CD4-positive, CD25-positive, alpha-beta regulatory T cell (primary cell): ENCODE measurements around the gene RNU11. TPM values are rescaled to one million over a fixed set of nuclear protein-coding genes. Genes with fewer than 3 reads are reported as not detected.

Source experiments
- ATAC-seq, 2 donors: fragments of 150-1000 bp; cut with Tn5 transposase; one replicate each; pipeline ENCODE4 v1.10.0; 2021; ENCODE audit warnings: low read depth in 2 of 2, moderate number of reproducible peaks in 2 of 2, moderate library complexity in 1 of 2
- DNase-seq, 3 donors: peaks; one replicate each; pipeline versions ENCODE4 v3.0.0 to v3.0.0-alpha.2; 2012 to 2022; ENCODE audit warnings: mixed read lengths in 1 of 3
- H3K27ac ChIP-seq: one replicate; pipeline ENCODE4 v1.7.0; 2013; ENCODE audit warnings: mild to moderate bottlenecking, low read length; ENCODE audit not compliant: insufficient read depth, poor library complexity, severe bottlenecking
- H3K27me3 ChIP-seq: one replicate; pipeline ENCODE4 v1.7.0; 2013; ENCODE audit warnings: low read length; ENCODE audit not compliant: control insufficient read depth, insufficient read depth
- H3K36me3 ChIP-seq: one replicate; pipeline ENCODE4 v1.7.0; 2013; ENCODE audit warnings: mild to moderate bottlenecking, low read length, moderate library complexity; ENCODE audit not compliant: control insufficient read depth, insufficient read depth
- H3K4me1 ChIP-seq: 2 replicates; pipeline ENCODE4 v1.7.0; 2013; ENCODE audit warnings: mild to moderate bottlenecking, low read length; ENCODE audit not compliant: insufficient read depth, control insufficient read depth, poor library complexity, severe bottlenecking
- H3K4me3 ChIP-seq: one replicate; pipeline ENCODE4 v1.7.0; 2013; ENCODE audit warnings: low read depth, mild to moderate bottlenecking, low read length, moderate library complexity
- H3K9me3 ChIP-seq, 2 experiments: 1 replicate in 1 of 2; 2 replicates in 1 of 2; pipeline ENCODE4 v1.7.0; 2013; ENCODE audit warnings: low read length in 2 of 2, mild to moderate bottlenecking in 1 of 2, moderate library complexity in 1 of 2; ENCODE audit not compliant: control insufficient read depth in 2 of 2
- H3K27ac Mint-ChIP-seq, 3 donors: one replicate each; pipeline ENCODE4 v1.8.0; 2020 to 2022; ENCODE audit warnings: mild to moderate bottlenecking in 3 of 3, mixed read lengths in 3 of 3, moderate library complexity in 2 of 3
- H3K27me3 Mint-ChIP-seq: one replicate; pipeline ENCODE4 v1.8.0; 2022; ENCODE audit warnings: mild to moderate bottlenecking, mixed read lengths
- H3K36me3 Mint-ChIP-seq: one replicate; pipeline ENCODE4 v1.8.0; 2020; ENCODE audit warnings: mixed read lengths
- H3K4me1 Mint-ChIP-seq, 4 donors: one replicate each; pipeline ENCODE4 v1.8.0; 2020 to 2022; ENCODE audit warnings: mixed read lengths in 4 of 4, mild to moderate bottlenecking in 1 of 4
- H3K4me3 Mint-ChIP-seq, 4 donors: one replicate each; pipeline ENCODE4 v1.8.0; 2020 to 2022; ENCODE audit warnings: mild to moderate bottlenecking in 4 of 4, mixed read lengths in 4 of 4, moderate library complexity in 3 of 4
- H3K9me3 Mint-ChIP-seq, 7 donors: one replicate each; pipeline ENCODE4 v1.8.0; 2020 to 2022; ENCODE audit warnings: mixed read lengths in 7 of 7, mild to moderate bottlenecking in 3 of 7, moderate library complexity in 2 of 7
- polyA plus RNA-seq, 4 donors: library from polyadenylated mRNA; unstranded; fragments of 300-500 nt; fragmentation: Illumina TruSeq; gene quantifications; one replicate each; pipeline ENCODE4 v1.2.3, GENCODE V29; 2021
- total RNA-seq: library from RNA; stranded (reverse); gene quantifications from one replicate; pipeline ENCODE4 v1.2.3, GENCODE V29; 2022

Gene RNU11
- total RNA-seq (not detected), polyA plus RNA-seq (not detected)

GRCh38 chr1:28648474-28649198 is at the start of gene RNU11:
TSS of gene RNU11 (plus strand) at chr1:28648600.
- Mint-ChIP-seq H3K4me3 (peak within 1 kb of the TSS; percentile 78 to 95 (median 90)), H3K9me3 (peaks cover 0 to 1% (median 0%) of the 10 kb centered on the region in 7 donors), H3K27me3 (peaks cover 4% of the 10 kb centered on the region), H3K4me1 (peaks cover 10 to 35% (median 22%) of the 10 kb centered on the region in 4 donors), H3K36me3 (no peaks in the 10 kb centered on the region), H3K27ac (peak within 1 kb of the TSS; percentile 99 to 100 (median 99))
- Histone ChIP-seq H3K4me3 (peak within 1 kb of the TSS; percentile 86), H3K36me3 (no peaks in the 10 kb centered on the region), H3K27ac (peak within 1 kb of the TSS; percentile 96), H3K4me1 (peaks cover 30% of the 10 kb centered on the region), H3K27me3 (no peaks in the 10 kb centered on the region), H3K9me3 (no peaks in the 10 kb centered on the region)
- ATAC-seq (peak; percentile 75 to 76), DNase-seq (peak; percentile 79 to 96 (median 95))

- H3K27ac Mint-ChIP-seq, result no peak overlapping the region
- no peaks in the 10 kb centered on the region for H3K4me1 Mint-ChIP-seq
- no peak overlapping the region for H3K27ac ChIP-seq
- H3K4me3 Mint-ChIP-seq, result no peak overlapping the region
- ATAC-seq, result no peak
- no peak overlapping the region for H3K4me3 ChIP-seq
- H3K36me3 ChIP-seq, result peaks cover 45% of the 10 kb centered on the region
- no peaks in the 10 kb centered on the region for H3K27me3 Mint-ChIP-seq
- no peaks in the 10 kb centered on the region for H3K9me3 ChIP-seq
- H3K4me1 ChIP-seq, result no peaks in the 10 kb centered on the region
- H3K36me3 Mint-ChIP-seq, result peaks cover 17% of the 10 kb centered on the region
- DNase-seq, result no peak
- H3K9me3 Mint-ChIP-seq, result no peaks in the 10 kb centered on the region
- H3K27me3 ChIP-seq, result no peaks in the 10 kb centered on the region
Observed at GRCh38 chr1:28601696-28602095, 46.7 kb upstream of the RNU11 start.

GRCh38 chr1:28602536-28603439 is 45.6 kb upstream of the RNU11 start:
- Histone ChIP-seq H3K9me3 (no peaks in the 10 kb centered on the region), H3K27ac (no peak overlapping the region), H3K27me3 (no peaks in the 10 kb centered on the region), H3K4me1 (no peaks in the 10 kb centered on the region), H3K36me3 (peaks cover 49% of the 10 kb centered on the region), H3K4me3 (no peak overlapping the region)
- no peak for ATAC-seq
- no peaks in the 10 kb centered on the region for H3K9me3 Mint-ChIP-seq
- no peak overlapping the region for H3K27ac Mint-ChIP-seq
- no peaks in the 10 kb centered on the region for H3K4me1 Mint-ChIP-seq
- no peak overlapping the region for H3K4me3 Mint-ChIP-seq
- DNase-seq, result peak in 2 of 3 donors; percentile 18 to 39
- H3K27me3 Mint-ChIP-seq, result no peaks in the 10 kb centered on the region
- H3K36me3 Mint-ChIP-seq, result peaks cover 17% of the 10 kb centered on the region

GRCh38 chr1:28604411-28604810 is 44.0 kb upstream of the RNU11 start:
- no peak overlapping the region for H3K4me3 ChIP-seq
- H3K9me3 Mint-ChIP-seq, result no peaks in the 10 kb centered on the region
- no peaks in the 10 kb centered on the region for H3K9me3 ChIP-seq
- no peaks in the 10 kb centered on the region for H3K27me3 Mint-ChIP-seq
- ATAC-seq (no peak), DNase-seq (no peak)
- no peak overlapping the region for H3K27ac ChIP-seq
- no peaks in the 10 kb centered on the region for H3K4me1 Mint-ChIP-seq
- H3K4me3 Mint-ChIP-seq, result no peak overlapping the region
- H3K27me3 ChIP-seq, result no peaks in the 10 kb centered on the region
- H3K36me3 Mint-ChIP-seq, result peaks cover 17% of the 10 kb centered on the region
- H3K36me3 ChIP-seq, result peaks cover 49% of the 10 kb centered on the region
- no peaks in the 10 kb centered on the region for H3K4me1 ChIP-seq
- H3K27ac Mint-ChIP-seq, result peak overlapping the region in 1 of 3 donors; percentile 48

- no peaks in the 10 kb centered on the region for H3K27me3 Mint-ChIP-seq
- no peak overlapping the region for H3K4me3 Mint-ChIP-seq
- no peaks in the 10 kb centered on the region for H3K9me3 Mint-ChIP-seq
- Histone ChIP-seq H3K36me3 (peaks cover 54% of the 10 kb centered on the region), H3K27me3 (no peaks in the 10 kb centered on the region), H3K27ac (no peak overlapping the region), H3K4me1 (no peaks in the 10 kb centered on the region), H3K4me3 (no peak overlapping the region), H3K9me3 (no peaks in the 10 kb centered on the region)
- ATAC-seq, result no peak
- peaks cover 22% of the 10 kb centered on the region for H3K36me3 Mint-ChIP-seq
- H3K27ac Mint-ChIP-seq, result no peak overlapping the region
- no peaks in the 10 kb centered on the region for H3K4me1 Mint-ChIP-seq
- no peak for DNase-seq
Observed at GRCh38 chr1:28604962-28605361, 43.4 kb upstream of the RNU11 start.

- ATAC-seq (no peak), DNase-seq (no peak)
- Mint-ChIP-seq H3K27ac (no peak overlapping the region), H3K36me3 (peaks cover 27% of the 10 kb centered on the region), H3K9me3 (no peaks in the 10 kb centered on the region), H3K27me3 (no peaks in the 10 kb centered on the region), H3K4me1 (no peaks in the 10 kb centered on the region), H3K4me3 (no peak overlapping the region)
- Histone ChIP-seq H3K4me1 (no peaks in the 10 kb centered on the region), H3K9me3 (no peaks in the 10 kb centered on the region), H3K27me3 (no peaks in the 10 kb centered on the region), H3K36me3 (peaks cover 65% of the 10 kb centered on the region), H3K27ac (no peak overlapping the region), H3K4me3 (no peak overlapping the region)
Observed at GRCh38 chr1:28606771-28607170, 41.6 kb upstream of the RNU11 start.

GRCh38 chr1:28613175-28613574 is 35.2 kb upstream of the RNU11 start:
- Histone ChIP-seq H3K27me3 (no peaks in the 10 kb centered on the region), H3K4me1 (no peaks in the 10 kb centered on the region), H3K27ac (no peak overlapping the region), H3K9me3 (no peaks in the 10 kb centered on the region), H3K4me3 (no peak overlapping the region), H3K36me3 (peaks cover 51% of the 10 kb centered on the region)
- H3K27me3 Mint-ChIP-seq, result no peaks in the 10 kb centered on the region
- no peak overlapping the region for H3K4me3 Mint-ChIP-seq
- DNase-seq, result no peak
- no peak for ATAC-seq
- no peaks in the 10 kb centered on the region for H3K9me3 Mint-ChIP-seq
- H3K36me3 Mint-ChIP-seq, result peaks cover 38% of the 10 kb centered on the region
- peaks cover 0 to 1% (median 0%) of the 10 kb centered on the region in 4 donors for H3K4me1 Mint-ChIP-seq
- no peak overlapping the region for H3K27ac Mint-ChIP-seq
